Activated CD4-positive, alpha-beta T cell treated with anti-CD3 and anti-CD28 coated beads for 36 hours (primary cell): ENCODE data around the gene CPVL. TPM values are rescaled to one million over a fixed set of nuclear protein-coding genes. Genes with fewer than 3 reads are reported as not detected.

Source experiments
- ATAC-seq: fragments of 200-7000 bp; cut with Tn5 transposase; one replicate; pipeline ENCODE4 v1.10.0; 2021; ENCODE audit warnings: mild to moderate bottlenecking, moderate library complexity
- CTCF ChIA-PET: fragments of 350-600 bp; sonication (Branson Sonifier 250); formaldehyde crosslinking; loops from one replicate; lab custom pipeline; 2021; ENCODE audit warnings: antibody characterized with exemption; lab: Charles Lee
- POLR2A ChIA-PET: fragments of 350-600 bp; sonication (Branson Sonifier 250); formaldehyde crosslinking; loops from one replicate; lab custom pipeline; 2021; ENCODE audit warnings: antibody characterized with exemption, inconsistent platforms; lab: Charles Lee
- DNase-seq: peaks from one replicate; pipeline ENCODE4 v3.0.0-alpha.2; 2020
- H3K27ac Mint-ChIP-seq: one replicate; pipeline ENCODE4 v1.8.0; 2021; ENCODE audit warnings: mixed read lengths
- H3K27me3 Mint-ChIP-seq: one replicate; pipeline ENCODE4 v1.8.0; 2021; ENCODE audit warnings: mixed read lengths
- H3K36me3 Mint-ChIP-seq: one replicate; pipeline ENCODE4 v1.8.0; 2021; ENCODE audit warnings: low read depth, mixed read lengths
- H3K4me1 Mint-ChIP-seq: one replicate; pipeline ENCODE4 v1.8.0; 2021; ENCODE audit warnings: mixed read lengths
- H3K4me3 Mint-ChIP-seq: one replicate; pipeline ENCODE4 v1.8.0; 2021; ENCODE audit warnings: mild to moderate bottlenecking, moderate library complexity, mixed read lengths
- H3K9me3 Mint-ChIP-seq: one replicate; pipeline ENCODE4 v1.8.0; 2021; ENCODE audit warnings: low read depth, mixed read lengths
- intact Hi-C, 2 experiments: fragments of 100-400 bp; cut with DNase I in 1 of 2; cut with micrococcal nuclease in 1 of 2; formaldehyde crosslinking; loops; one replicate each; pipeline versions ENCODE4 v1.14.2 to v1.15.1; 2022 to 2024; cut with DNase I, micrococcal nuclease
- total RNA-seq, 2 experiments: library from RNA; stranded (reverse); gene quantifications; one replicate each; pipeline ENCODE4 v1.2.3, GENCODE V29; 2021

CPVL gene
- not detected for total RNA-seq

GRCh38 chr7:29146057-29146706, at the start of gene CPVL:
CPVL (minus strand) TSS chr7:29146537; CDS start chr7:29121061, 25,476 bp downstream.
- no peaks in the 10 kb centered on the region for H3K36me3 Mint-ChIP-seq
- H3K27me3 Mint-ChIP-seq = peaks cover 34% of the 10 kb centered on the region
- no peak for ATAC-seq
- H3K4me3 Mint-ChIP-seq = peak within 1 kb of the TSS; percentile 16
- H3K4me1 Mint-ChIP-seq = peaks cover 6% of the 10 kb centered on the region
- ChIA-PET POLR2A (no interaction called here), CTCF (no interaction called here)
- no peaks in the 10 kb centered on the region for H3K9me3 Mint-ChIP-seq
- intact Hi-C loops = no loop called here
- H3K27ac Mint-ChIP-seq = no peak within 1 kb of the TSS
- DNase-seq = peak; percentile 6

GRCh38 chr7:29194594-29195427, 48.5 kb upstream of the CPVL start, which contains the start of gene CHN2:
CHN2 (plus strand) TSS chr7:29194775.
- H3K27ac Mint-ChIP-seq = peak within 1 kb of the TSS; percentile 80

GRCh38 chr7:29194206-29194593, 47.9 kb upstream of the CPVL start:
- Mint-ChIP-seq H3K27ac (no peak overlapping the region), H3K36me3 (no peaks in the 10 kb centered on the region), H3K4me3 (peak overlapping the region; percentile 80), H3K27me3 (peaks cover 50% of the 10 kb centered on the region), H3K4me1 (peaks cover 16% of the 10 kb centered on the region), H3K9me3 (no peaks in the 10 kb centered on the region)
- ChIA-PET CTCF (interaction anchor here (0.7 kb wide), 1 partner anchor 310 kb away, joined by 3 read pairs; no protein-coding TSS in a partner anchor), POLR2A (no interaction called here)
- intact Hi-C loops = loop anchor here in 1 of 2 experiments (2.0 kb wide), 1 partner anchor 51 kb away; no protein-coding TSS in a partner anchor
- no peak for ATAC-seq
- peak; percentile 14 for DNase-seq

More at GRCh38 chr7:29194594-29195427, 48.5 kb upstream of the CPVL start, which contains the start of gene CHN2:
- Mint-ChIP-seq H3K9me3 (no peaks in the 10 kb centered on the region), H3K27me3 (peaks cover 49% of the 10 kb centered on the region), H3K4me3 (peak within 1 kb of the TSS; percentile 80), H3K4me1 (peaks cover 16% of the 10 kb centered on the region), H3K36me3 (no peaks in the 10 kb centered on the region)
- DNase-seq (peak; percentile 68), ATAC-seq (peak; percentile 85)
- ChIA-PET POLR2A (no interaction called here), CTCF (interaction anchor here (0.7 kb wide), 1 partner anchor 1938 kb away, joined by 3 read pairs; no protein-coding TSS in a partner anchor)
- intact Hi-C loops = loop anchor here in 1 of 2 experiments (2.0 kb wide), 1 partner anchor 50 kb away; no protein-coding TSS in a partner anchor

- Mint-ChIP-seq H3K9me3 (no peaks in the 10 kb centered on the region), H3K27ac (no peak overlapping the region), H3K4me3 (peak overlapping the region; percentile 80), H3K36me3 (no peaks in the 10 kb centered on the region), H3K4me1 (peaks cover 16% of the 10 kb centered on the region), H3K27me3 (peaks cover 51% of the 10 kb centered on the region)
- ATAC-seq (no peak), DNase-seq (no peak)
- ChIA-PET POLR2A (no interaction called here), CTCF (interaction anchor here (0.7 kb wide), 1 partner anchor 309 kb away, joined by 3 read pairs; no protein-coding TSS in a partner anchor)
- intact Hi-C loops = loop anchor here in 1 of 2 experiments (2.0 kb wide), 1 partner anchor 51 kb away; no protein-coding TSS in a partner anchor
Measured at GRCh38 chr7:29193316-29194205, 47.2 kb upstream of the CPVL start.

GRCh38 chr7:29192811-29193210, 46.5 kb upstream of the CPVL start:
- no peak overlapping the region for H3K4me3 Mint-ChIP-seq
- ATAC-seq (no peak), DNase-seq (no peak)
- peaks cover 16% of the 10 kb centered on the region for H3K4me1 Mint-ChIP-seq
- no peaks in the 10 kb centered on the region for H3K9me3 Mint-ChIP-seq
- POLR2A ChIA-PET = no interaction called here
- intact Hi-C loops = no loop called here
- H3K36me3 Mint-ChIP-seq = no peaks in the 10 kb centered on the region
- CTCF ChIA-PET = interaction anchor here (1.2 kb wide), 1 partner anchor 108 kb away, joined by 3 read pairs; no protein-coding TSS in a partner anchor
- H3K27me3 Mint-ChIP-seq = peaks cover 49% of the 10 kb centered on the region
- no peak overlapping the region for H3K27ac Mint-ChIP-seq

- intact Hi-C loops = no loop called here
- H3K9me3 Mint-ChIP-seq = no peaks in the 10 kb centered on the region
- CTCF ChIA-PET = interaction anchor here (0.7 to 1.2 kb wide), 2 partner anchors 108 to 268 kb away, joined by 3 read pairs; no protein-coding TSS in a partner anchor
- POLR2A ChIA-PET = no interaction called here
- H3K36me3 Mint-ChIP-seq = no peaks in the 10 kb centered on the region
- peaks cover 16% of the 10 kb centered on the region for H3K4me1 Mint-ChIP-seq
- no peak overlapping the region for H3K27ac Mint-ChIP-seq
- peaks cover 44% of the 10 kb centered on the region for H3K27me3 Mint-ChIP-seq
- ATAC-seq = no peak
- no peak overlapping the region for H3K4me3 Mint-ChIP-seq
- DNase-seq = no peak
Measured at GRCh38 chr7:29192323-29192722, 46.0 kb upstream of the CPVL start.

GRCh38 chr7:29190349-29191045, 44.2 kb upstream of the CPVL start:
- no peak overlapping the region for H3K4me3 Mint-ChIP-seq
- peaks cover 31% of the 10 kb centered on the region for H3K27me3 Mint-ChIP-seq
- peaks cover 5% of the 10 kb centered on the region for H3K4me1 Mint-ChIP-seq
- POLR2A ChIA-PET = no interaction called here
- CTCF ChIA-PET = interaction anchor here (0.7 to 4.8 kb wide), 19 partner anchors 8 to 1471 kb away, joined by 3 to 36 read pairs (median 4); no protein-coding TSS in a partner anchor
- intact Hi-C loops = loop anchor here in 1 of 2 experiments (1.0 kb wide), 1 partner anchor 155 kb away; no protein-coding TSS in a partner anchor
- no peak for DNase-seq
- no peaks in the 10 kb centered on the region for H3K9me3 Mint-ChIP-seq
- ATAC-seq = no peak
- no peak overlapping the region for H3K27ac Mint-ChIP-seq
- H3K36me3 Mint-ChIP-seq = no peaks in the 10 kb centered on the region

GRCh38 chr7:29189743-29190201, 43.4 kb upstream of the CPVL start:
- intact Hi-C loops = loop anchor here (1.0 to 5.0 kb wide), 4 partner anchors 156 to 267 kb away; no protein-coding TSS in a partner anchor
- DNase-seq (peak; percentile 77), ATAC-seq (peak; percentile 83)
- Mint-ChIP-seq H3K36me3 (no peaks in the 10 kb centered on the region), H3K27me3 (peaks cover 27% of the 10 kb centered on the region), H3K4me3 (no peak overlapping the region), H3K27ac (no peak overlapping the region), H3K4me1 (no peaks in the 10 kb centered on the region), H3K9me3 (no peaks in the 10 kb centered on the region)
- ChIA-PET POLR2A (no interaction called here), CTCF (interaction anchor here (0.6 to 4.8 kb wide), 30 partner anchors 8 to 268 kb away, joined by 3 to 36 read pairs (median 4); no protein-coding TSS in a partner anchor)

GRCh38 chr7:29185613-29186012, 39.3 kb upstream of the CPVL start:
- Mint-ChIP-seq H3K27ac (no peak overlapping the region), H3K4me1 (no peaks in the 10 kb centered on the region), H3K9me3 (no peaks in the 10 kb centered on the region), H3K27me3 (peaks cover 11% of the 10 kb centered on the region), H3K36me3 (no peaks in the 10 kb centered on the region), H3K4me3 (no peak overlapping the region)
- ChIA-PET CTCF (interaction anchor here (0.6 kb wide), 1 partner anchor 162 kb away, joined by 3 read pairs; no protein-coding TSS in a partner anchor), POLR2A (no interaction called here)
- ATAC-seq = no peak
- DNase-seq = no peak
- intact Hi-C loops = loop anchor here (5.0 kb wide), 2 partner anchors 162 to 263 kb away; no protein-coding TSS in a partner anchor

- no peak for DNase-seq
- ATAC-seq = no peak
- ChIA-PET CTCF (no interaction called here), POLR2A (no interaction called here)
- H3K9me3 Mint-ChIP-seq = no peaks in the 10 kb centered on the region
- H3K27me3 Mint-ChIP-seq = peaks cover 9% of the 10 kb centered on the region
- H3K27ac Mint-ChIP-seq = no peak overlapping the region
- H3K4me3 Mint-ChIP-seq = no peak overlapping the region
- H3K4me1 Mint-ChIP-seq = no peaks in the 10 kb centered on the region
- H3K36me3 Mint-ChIP-seq = no peaks in the 10 kb centered on the region
- intact Hi-C loops = no loop called here
Measured at GRCh38 chr7:29184599-29184998, 38.3 kb upstream of the CPVL start.
